ENCODE data around the gene BCKDK.
A peak's percentile ranks its signal among the peaks of the same experiment; 100 is the strongest.

BCKDK gene

DNA sequence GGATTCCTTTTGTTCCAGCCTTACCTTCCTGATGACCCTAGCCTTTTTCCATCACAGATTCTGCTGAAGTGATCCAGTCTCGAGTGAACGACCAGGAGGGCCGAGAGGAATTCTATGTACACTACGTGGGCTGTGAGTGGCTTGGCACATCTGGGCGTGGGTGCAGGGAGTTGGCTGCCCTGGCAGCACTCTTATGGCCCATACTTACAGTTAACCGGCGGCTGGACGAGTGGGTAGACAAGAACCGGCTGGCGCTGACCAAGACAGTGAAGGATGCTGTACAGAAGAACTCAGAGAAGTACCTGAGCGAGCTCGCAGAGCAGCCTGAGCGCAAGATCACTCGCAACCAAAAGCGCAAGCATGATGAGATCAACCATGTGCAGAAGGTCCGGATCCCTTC lies 11.9 kb downstream of the BCKDK start:
- TF ChIP-seq MAX (IDR thresholded peaks at IDR 0.05; ENCODE audit: low read depth, low read length) = no peak
- TF ChIP-seq, protein P1, sequence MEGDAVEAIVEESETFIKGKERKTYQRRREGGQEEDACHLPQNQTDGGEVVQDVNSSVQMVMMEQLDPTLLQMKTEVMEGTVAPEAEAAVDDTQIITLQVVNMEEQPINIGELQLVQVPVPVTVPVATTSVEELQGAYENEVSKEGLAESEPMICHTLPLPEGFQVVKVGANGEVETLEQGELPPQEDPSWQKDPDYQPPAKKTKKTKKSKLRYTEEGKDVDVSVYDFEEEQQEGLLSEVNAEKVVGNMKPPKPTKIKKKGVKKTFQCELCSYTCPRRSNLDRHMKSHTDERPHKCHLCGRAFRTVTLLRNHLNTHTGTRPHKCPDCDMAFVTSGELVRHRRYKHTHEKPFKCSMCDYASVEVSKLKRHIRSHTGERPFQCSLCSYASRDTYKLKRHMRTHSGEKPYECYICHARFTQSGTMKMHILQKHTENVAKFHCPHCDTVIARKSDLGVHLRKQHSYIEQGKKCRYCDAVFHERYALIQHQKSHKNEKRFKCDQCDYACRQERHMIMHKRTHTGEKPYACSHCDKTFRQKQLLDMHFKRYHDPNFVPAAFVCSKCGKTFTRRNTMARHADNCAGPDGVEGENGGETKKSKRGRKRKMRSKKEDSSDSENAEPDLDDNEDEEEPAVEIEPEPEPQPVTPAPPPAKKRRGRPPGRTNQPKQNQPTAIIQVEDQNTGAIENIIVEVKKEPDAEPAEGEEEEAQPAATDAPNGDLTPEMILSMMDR (IDR thresholded peaks at IDR 0.05; ENCODE audit: low read depth, low read length) = no peak
- TF ChIP-seq POLR2A (IDR thresholded peaks at IDR 0.05; ENCODE audit: extremely low read depth, insufficient read length) = no peak
- TF ChIP-seq MYC (IDR thresholded peaks at IDR 0.05; ENCODE audit: low read depth, low read length) = no peak
- no peak overlapping the region for H3K4me3 ChIP-seq (ENCODE audit: low read depth, low read length)
- DNase-seq (ENCODE audit: low read depth) = no peak

DNA sequence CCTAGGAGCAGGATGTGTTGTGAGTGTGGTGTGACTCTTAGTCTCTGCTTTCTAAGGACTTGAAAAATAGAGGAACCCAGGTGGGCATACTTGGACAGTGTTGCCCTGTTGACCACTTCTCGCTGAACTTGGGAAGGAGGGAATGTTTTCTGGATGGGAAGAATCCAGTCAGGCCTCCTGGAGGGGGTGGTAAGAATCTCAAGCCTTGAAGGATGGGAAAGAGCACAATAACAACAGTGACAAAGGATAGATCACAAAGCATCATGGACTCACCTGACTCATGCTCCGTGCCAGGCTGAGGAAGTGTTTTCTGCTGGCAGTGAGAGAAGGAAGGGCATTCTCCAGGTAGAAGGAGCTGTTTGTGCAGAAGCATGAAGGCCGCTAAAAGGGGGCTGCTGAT lies 17.7 kb downstream of the BCKDK start:
- no peak for DNase-seq (ENCODE audit: low read depth)
- H3K4me3 ChIP-seq (ENCODE audit: low read depth, low read length) = no peak overlapping the region
- TF ChIP-seq POLR2A (IDR thresholded peaks at IDR 0.05; ENCODE audit: extremely low read depth, insufficient read length) = no peak
- no peak for TF ChIP-seq MAX (IDR thresholded peaks at IDR 0.05; ENCODE audit: low read depth, low read length)
- TF ChIP-seq, protein P1 (IDR thresholded peaks at IDR 0.05; ENCODE audit: low read depth, low read length) = no peak

- no peak overlapping the region for H3K4me3 ChIP-seq (ENCODE audit: low read depth, low read length)
- TF ChIP-seq, protein P1 (IDR thresholded peaks at IDR 0.05; ENCODE audit: low read depth, low read length) = no peak
- TF ChIP-seq MYC (IDR thresholded peaks at IDR 0.05; ENCODE audit: low read depth, low read length) = no peak
- TF ChIP-seq MAX (IDR thresholded peaks at IDR 0.05; ENCODE audit: low read depth, low read length) = no peak
- no peak for DNase-seq (ENCODE audit: low read depth)
Measured at GRCh38 chr16:31127182-31127581, 19.0 kb downstream of the BCKDK start.

- TF ChIP-seq, protein P1 (IDR thresholded peaks at IDR 0.05; ENCODE audit: low read depth, low read length) = no peak
- TF ChIP-seq MYC (IDR thresholded peaks at IDR 0.05; ENCODE audit: low read depth, low read length) (peak; percentile 78), POLR2A (IDR thresholded peaks at IDR 0.05; ENCODE audit: extremely low read depth, insufficient read length) (peak; percentile 13), MAX (IDR thresholded peaks at IDR 0.05; ENCODE audit: low read depth, low read length) (peak; percentile 68)
- H3K4me3 ChIP-seq (ENCODE audit: low read depth, low read length) = no peak overlapping the region
- peak; percentile 98 for DNase-seq (ENCODE audit: low read depth)
Measured at GRCh38 chr16:31128711-31129567, 20.8 kb downstream of the BCKDK start.

- no peak overlapping the region for H3K4me3 ChIP-seq (ENCODE audit: low read depth, low read length)
- TF ChIP-seq, protein P1 (IDR thresholded peaks at IDR 0.05; ENCODE audit: low read depth, low read length) = no peak
- TF ChIP-seq POLR2A (IDR thresholded peaks at IDR 0.05; ENCODE audit: extremely low read depth, insufficient read length) (no peak), MAX (IDR thresholded peaks at IDR 0.05; ENCODE audit: low read depth, low read length) (no peak), MYC (IDR thresholded peaks at IDR 0.05; ENCODE audit: low read depth, low read length) (no peak)
- no peak for DNase-seq (ENCODE audit: low read depth)
Measured at GRCh38 chr16:31129568-31130335, 21.6 kb downstream of the BCKDK start.
